ENCODE data around the gene CLCNKA.
"Not testable (repeated sequence)": the region's sequence is repeated elsewhere in the genome, so short reads cannot be mapped to it uniquely, and the experiment has no call there.

CLCNKA gene

GRCh38 chr1:16021681-16022080 is at the start of gene CLCNKA:
CLCNKA (plus strand) TSS chr1:16022036; CDS start chr1:16022620, 584 bp downstream.
- H3K4me3 ChIP-seq (ENCODE audit: low read depth, low read length) = no peak within 1 kb of the TSS
- DNase-seq (ENCODE audit: low read depth) = no peak
- TF ChIP-seq CTCF (IDR thresholded peaks at IDR 0.05; ENCODE audit: insufficient read depth, low read depth, low read length, missing control alignments) = no peak

GRCh38 chr1:15972409-15972808 is 49.4 kb upstream of the CLCNKA start:
- TF ChIP-seq CTCF (IDR thresholded peaks at IDR 0.05; ENCODE audit: insufficient read depth, low read depth, low read length, missing control alignments) = no peak
- H3K4me3 ChIP-seq (ENCODE audit: low read depth, low read length) = no peak overlapping the region
- DNase-seq (ENCODE audit: low read depth) = no peak

GRCh38 chr1:15973772-15974171 is 48.1 kb upstream of the CLCNKA start:
- H3K4me3 ChIP-seq (ENCODE audit: low read depth, low read length) = peak overlapping the region; percentile 73; the same call in 1 of the 2 replicates
- DNase-seq (ENCODE audit: low read depth) = no peak
- no peak for TF ChIP-seq CTCF (IDR thresholded peaks at IDR 0.05; ENCODE audit: insufficient read depth, low read depth, low read length, missing control alignments)

- no peak for TF ChIP-seq CTCF (IDR thresholded peaks at IDR 0.05; ENCODE audit: insufficient read depth, low read depth, low read length, missing control alignments)
- peak; percentile 80 for DNase-seq (ENCODE audit: low read depth)
- H3K4me3 ChIP-seq (ENCODE audit: low read depth, low read length) = peak overlapping the region; percentile 73
These were observed 47.0 kb upstream of the CLCNKA start for GRCh38 chr1:15974855-15975254.

- TF ChIP-seq CTCF (IDR thresholded peaks at IDR 0.05; ENCODE audit: insufficient read depth, low read depth, low read length, missing control alignments) = no peak
- H3K4me3 ChIP-seq (ENCODE audit: low read depth, low read length) = peak overlapping the region; percentile 73
- DNase-seq (ENCODE audit: low read depth) = peak; percentile 83
These were observed 46.5 kb upstream of the CLCNKA start for GRCh38 chr1:15975358-15975804.

- no peak for TF ChIP-seq CTCF (IDR thresholded peaks at IDR 0.05; ENCODE audit: insufficient read depth, low read depth, low read length, missing control alignments)
- DNase-seq (ENCODE audit: low read depth) = peak; percentile 97
- peak within 1 kb of the TSS; percentile 73 for H3K4me3 ChIP-seq (ENCODE audit: low read depth, low read length)
These were observed 45.8 kb upstream of the CLCNKA start, which contains the start of gene ZBTB17 for GRCh38 chr1:15975805-15976680. ZBTB17 (minus strand) TSS chr1:15976101; CDS start chr1:15948495, 27,606 bp downstream.

- not testable (repeated sequence) for DNase-seq (ENCODE audit: low read depth); H3K4me3 ChIP-seq (ENCODE audit: low read depth, low read length)
These were observed 43.9 kb upstream of the CLCNKA start for GRCh38 chr1:15977947-15978346.
